Tibial nerve (tissue), 4 donors: Measurements from ENCODE around the gene SLC26A3.

Experiments used
- EP300 ChIP-seq, 2 donors: sonication (generic); formaldehyde crosslinking; IDR thresholded peaks; one replicate each; pipeline ENCODE4 v1.6.1; 2017; ENCODE audit warnings: antibody characterized with exemption in 2 of 2, mild to moderate bottlenecking in 1 of 2
- POLR2A ChIP-seq, 2 donors: fragments of 450-650 bp; IDR thresholded peaks; one replicate each; pipeline ENCODE4 v1.6.1; 2017; ENCODE audit warnings: antibody characterized with exemption in 2 of 2, mild to moderate bottlenecking in 2 of 2, moderate library complexity in 2 of 2
- TF ChIP-seq, protein P1 (sequence below), 5 experiments: fragments of 200-600 bp in 3 of 5; fragments of 450-650 bp in 2 of 5; sonication (generic) in 3 of 5; IDR thresholded peaks; one replicate each; pipeline ENCODE4 v1.5.1; 2016 to 2019; ENCODE audit warnings: antibody characterized with exemption in 5 of 5, mild to moderate bottlenecking in 3 of 5, moderate library complexity in 2 of 5

- TF ChIP-seq, protein P1, sequence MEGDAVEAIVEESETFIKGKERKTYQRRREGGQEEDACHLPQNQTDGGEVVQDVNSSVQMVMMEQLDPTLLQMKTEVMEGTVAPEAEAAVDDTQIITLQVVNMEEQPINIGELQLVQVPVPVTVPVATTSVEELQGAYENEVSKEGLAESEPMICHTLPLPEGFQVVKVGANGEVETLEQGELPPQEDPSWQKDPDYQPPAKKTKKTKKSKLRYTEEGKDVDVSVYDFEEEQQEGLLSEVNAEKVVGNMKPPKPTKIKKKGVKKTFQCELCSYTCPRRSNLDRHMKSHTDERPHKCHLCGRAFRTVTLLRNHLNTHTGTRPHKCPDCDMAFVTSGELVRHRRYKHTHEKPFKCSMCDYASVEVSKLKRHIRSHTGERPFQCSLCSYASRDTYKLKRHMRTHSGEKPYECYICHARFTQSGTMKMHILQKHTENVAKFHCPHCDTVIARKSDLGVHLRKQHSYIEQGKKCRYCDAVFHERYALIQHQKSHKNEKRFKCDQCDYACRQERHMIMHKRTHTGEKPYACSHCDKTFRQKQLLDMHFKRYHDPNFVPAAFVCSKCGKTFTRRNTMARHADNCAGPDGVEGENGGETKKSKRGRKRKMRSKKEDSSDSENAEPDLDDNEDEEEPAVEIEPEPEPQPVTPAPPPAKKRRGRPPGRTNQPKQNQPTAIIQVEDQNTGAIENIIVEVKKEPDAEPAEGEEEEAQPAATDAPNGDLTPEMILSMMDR (IDR thresholded peaks at IDR 0.05), result no peak
- TF ChIP-seq EP300 (IDR thresholded peaks at IDR 0.05) (no peak), POLR2A (IDR thresholded peaks at IDR 0.05) (no peak)
These were observed 20.6 kb downstream of the SLC26A3 start for GRCh38 chr7:107782374-107782773.
